ENCODE data around the gene RANBP1. TPM values are rescaled to one million over a fixed set of nuclear protein-coding genes. Genes with fewer than 3 reads are reported as not detected.
A peak's percentile ranks its signal among the peaks of the same experiment; 100 is the strongest.

RANBP1 gene
- total and polyA plus RNA-seq, 9 of the 15 experiments (the other 6 are each of a cell fraction or from before 2014, with no cell fraction given) = 162 to 2,891 (median 1,289) TPM

DNA sequence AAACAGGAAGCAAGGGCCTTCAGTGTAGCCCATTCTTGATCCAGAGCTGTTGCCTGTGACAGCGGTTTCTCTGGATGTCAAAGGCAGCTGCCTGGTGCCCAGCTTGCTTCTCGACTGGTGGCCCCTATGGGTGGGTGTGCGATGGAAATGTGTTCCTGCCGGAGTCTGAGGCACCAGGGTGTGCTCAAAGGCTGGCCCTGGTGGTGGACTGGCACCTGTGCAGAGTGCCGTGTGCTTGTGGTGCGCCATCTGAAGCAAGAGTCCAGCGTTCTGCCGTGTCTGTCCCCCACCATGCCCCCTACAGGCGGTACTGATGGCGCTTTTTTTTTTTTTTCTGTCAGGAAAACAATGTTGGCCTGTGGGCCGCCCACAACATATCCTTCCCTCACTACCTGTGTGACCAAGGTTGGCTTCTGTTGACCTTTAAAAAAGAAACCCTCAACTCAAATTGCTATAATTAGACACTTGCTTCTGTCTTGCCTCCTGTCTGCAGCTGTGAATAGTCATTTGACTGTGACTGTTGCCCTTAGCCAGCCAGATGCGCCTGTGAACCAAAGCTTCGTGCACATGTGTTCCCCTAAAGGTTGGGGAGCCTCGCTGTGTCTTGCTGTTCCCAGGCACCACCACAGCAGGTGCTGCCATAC is 4.7 kb upstream of the RANBP1 start (continued):
- TF ChIP-seq, protein P1, sequence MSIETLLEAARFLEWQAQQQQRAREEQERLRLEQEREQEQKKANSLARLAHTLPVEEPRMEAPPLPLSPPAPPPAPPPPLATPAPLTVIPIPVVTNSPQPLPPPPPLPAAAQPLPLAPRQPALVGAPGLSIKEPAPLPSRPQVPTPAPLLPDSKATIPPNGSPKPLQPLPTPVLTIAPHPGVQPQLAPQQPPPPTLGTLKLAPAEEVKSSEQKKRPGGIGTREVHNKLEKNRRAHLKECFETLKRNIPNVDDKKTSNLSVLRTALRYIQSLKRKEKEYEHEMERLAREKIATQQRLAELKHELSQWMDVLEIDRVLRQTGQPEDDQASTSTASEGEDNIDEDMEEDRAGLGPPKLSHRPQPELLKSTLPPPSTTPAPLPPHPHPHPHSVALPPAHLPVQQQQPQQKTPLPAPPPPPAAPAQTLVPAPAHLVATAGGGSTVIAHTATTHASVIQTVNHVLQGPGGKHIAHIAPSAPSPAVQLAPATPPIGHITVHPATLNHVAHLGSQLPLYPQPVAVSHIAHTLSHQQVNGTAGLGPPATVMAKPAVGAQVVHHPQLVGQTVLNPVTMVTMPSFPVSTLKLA (conservative IDR thresholded peaks at IDR 0.05) = no peak
- TF ChIP-seq KLF6 (CRISPR knock-in tag; IDR thresholded peaks at IDR 0.05; ENCODE audit: borderline replicate concordance) (no peak), THAP12 (CRISPR knock-in tag; IDR thresholded peaks at IDR 0.05) (peak; percentile 93), ZNF764 (CRISPR knock-in tag; IDR thresholded peaks at IDR 0.05; ENCODE audit: low read depth) (peak; percentile 39; the same call in 1 of the 2 replicates), NFRKB (IDR thresholded peaks at IDR 0.05; ENCODE audit: low read depth) (no peak), ZNF586 (CRISPR knock-in tag; conservative IDR thresholded peaks at IDR 0.05) (no peak), ZNF77 (CRISPR knock-in tag; IDR thresholded peaks at IDR 0.05) (no peak), RAD21 (CRISPR knock-in tag; conservative IDR thresholded peaks at IDR 0.05 in 1 of 2, IDR thresholded peaks at IDR 0.05 in 1 of 2) (peak in 1 of 2 experiments; percentile 31; a peak in 1 of 4 replicates), HSF4 (CRISPR knock-in tag; IDR thresholded peaks at IDR 0.05; ENCODE audit: borderline replicate concordance) (no peak), SMC3 (conservative IDR thresholded peaks at IDR 0.05; ENCODE audit: insufficient read depth, low read depth, low read length) (peak; percentile 29)
- TF ChIP-seq, protein P2, sequence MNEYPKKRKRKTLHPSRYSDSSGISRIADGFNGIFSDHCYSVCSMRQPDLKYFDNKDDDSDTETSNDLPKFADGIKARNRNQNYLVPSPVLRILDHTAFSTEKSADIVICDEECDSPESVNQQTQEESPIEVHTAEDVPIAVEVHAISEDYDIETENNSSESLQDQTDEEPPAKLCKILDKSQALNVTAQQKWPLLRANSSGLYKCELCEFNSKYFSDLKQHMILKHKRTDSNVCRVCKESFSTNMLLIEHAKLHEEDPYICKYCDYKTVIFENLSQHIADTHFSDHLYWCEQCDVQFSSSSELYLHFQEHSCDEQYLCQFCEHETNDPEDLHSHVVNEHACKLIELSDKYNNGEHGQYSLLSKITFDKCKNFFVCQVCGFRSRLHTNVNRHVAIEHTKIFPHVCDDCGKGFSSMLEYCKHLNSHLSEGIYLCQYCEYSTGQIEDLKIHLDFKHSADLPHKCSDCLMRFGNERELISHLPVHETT (CRISPR knock-in tag; conservative IDR thresholded peaks at IDR 0.05 in 1 of 2, IDR thresholded peaks at IDR 0.05 in 1 of 2) = no peak
- TF ChIP-seq, protein P3, sequence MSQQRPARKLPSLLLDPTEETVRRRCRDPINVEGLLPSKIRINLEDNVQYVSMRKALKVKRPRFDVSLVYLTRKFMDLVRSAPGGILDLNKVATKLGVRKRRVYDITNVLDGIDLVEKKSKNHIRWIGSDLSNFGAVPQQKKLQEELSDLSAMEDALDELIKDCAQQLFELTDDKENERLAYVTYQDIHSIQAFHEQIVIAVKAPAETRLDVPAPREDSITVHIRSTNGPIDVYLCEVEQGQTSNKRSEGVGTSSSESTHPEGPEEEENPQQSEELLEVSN (IDR thresholded peaks at IDR 0.05; ENCODE audit: borderline replicate concordance in 1 of 2, extremely low read depth in 1 of 2, insufficient read depth in 1 of 2, insufficient read length in 1 of 2, low read depth in 1 of 2, low read length in 1 of 2, poor library complexity in 1 of 2, severe bottlenecking in 1 of 2) = peak in 1 of 2 experiments; percentile 50
- TF ChIP-seq, protein P4, sequence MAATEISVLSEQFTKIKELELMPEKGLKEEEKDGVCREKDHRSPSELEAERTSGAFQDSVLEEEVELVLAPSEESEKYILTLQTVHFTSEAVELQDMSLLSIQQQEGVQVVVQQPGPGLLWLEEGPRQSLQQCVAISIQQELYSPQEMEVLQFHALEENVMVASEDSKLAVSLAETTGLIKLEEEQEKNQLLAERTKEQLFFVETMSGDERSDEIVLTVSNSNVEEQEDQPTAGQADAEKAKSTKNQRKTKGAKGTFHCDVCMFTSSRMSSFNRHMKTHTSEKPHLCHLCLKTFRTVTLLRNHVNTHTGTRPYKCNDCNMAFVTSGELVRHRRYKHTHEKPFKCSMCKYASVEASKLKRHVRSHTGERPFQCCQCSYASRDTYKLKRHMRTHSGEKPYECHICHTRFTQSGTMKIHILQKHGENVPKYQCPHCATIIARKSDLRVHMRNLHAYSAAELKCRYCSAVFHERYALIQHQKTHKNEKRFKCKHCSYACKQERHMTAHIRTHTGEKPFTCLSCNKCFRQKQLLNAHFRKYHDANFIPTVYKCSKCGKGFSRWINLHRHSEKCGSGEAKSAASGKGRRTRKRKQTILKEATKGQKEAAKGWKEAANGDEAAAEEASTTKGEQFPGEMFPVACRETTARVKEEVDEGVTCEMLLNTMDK (IDR thresholded peaks at IDR 0.05; ENCODE audit: borderline replicate concordance, insufficient read depth, low read depth, low read length, poor library complexity, severe bottlenecking) = no peak
- TF ChIP-seq, protein P5, sequence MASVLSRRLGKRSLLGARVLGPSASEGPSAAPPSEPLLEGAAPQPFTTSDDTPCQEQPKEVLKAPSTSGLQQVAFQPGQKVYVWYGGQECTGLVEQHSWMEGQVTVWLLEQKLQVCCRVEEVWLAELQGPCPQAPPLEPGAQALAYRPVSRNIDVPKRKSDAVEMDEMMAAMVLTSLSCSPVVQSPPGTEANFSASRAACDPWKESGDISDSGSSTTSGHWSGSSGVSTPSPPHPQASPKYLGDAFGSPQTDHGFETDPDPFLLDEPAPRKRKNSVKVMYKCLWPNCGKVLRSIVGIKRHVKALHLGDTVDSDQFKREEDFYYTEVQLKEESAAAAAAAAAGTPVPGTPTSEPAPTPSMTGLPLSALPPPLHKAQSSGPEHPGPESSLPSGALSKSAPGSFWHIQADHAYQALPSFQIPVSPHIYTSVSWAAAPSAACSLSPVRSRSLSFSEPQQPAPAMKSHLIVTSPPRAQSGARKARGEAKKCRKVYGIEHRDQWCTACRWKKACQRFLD (CRISPR knock-in tag; IDR thresholded peaks at IDR 0.05) = no peak

All from K562 (cell line).